Measurements from ENCODE around the gene LRPAP1.

Gene LRPAP1

DNA sequence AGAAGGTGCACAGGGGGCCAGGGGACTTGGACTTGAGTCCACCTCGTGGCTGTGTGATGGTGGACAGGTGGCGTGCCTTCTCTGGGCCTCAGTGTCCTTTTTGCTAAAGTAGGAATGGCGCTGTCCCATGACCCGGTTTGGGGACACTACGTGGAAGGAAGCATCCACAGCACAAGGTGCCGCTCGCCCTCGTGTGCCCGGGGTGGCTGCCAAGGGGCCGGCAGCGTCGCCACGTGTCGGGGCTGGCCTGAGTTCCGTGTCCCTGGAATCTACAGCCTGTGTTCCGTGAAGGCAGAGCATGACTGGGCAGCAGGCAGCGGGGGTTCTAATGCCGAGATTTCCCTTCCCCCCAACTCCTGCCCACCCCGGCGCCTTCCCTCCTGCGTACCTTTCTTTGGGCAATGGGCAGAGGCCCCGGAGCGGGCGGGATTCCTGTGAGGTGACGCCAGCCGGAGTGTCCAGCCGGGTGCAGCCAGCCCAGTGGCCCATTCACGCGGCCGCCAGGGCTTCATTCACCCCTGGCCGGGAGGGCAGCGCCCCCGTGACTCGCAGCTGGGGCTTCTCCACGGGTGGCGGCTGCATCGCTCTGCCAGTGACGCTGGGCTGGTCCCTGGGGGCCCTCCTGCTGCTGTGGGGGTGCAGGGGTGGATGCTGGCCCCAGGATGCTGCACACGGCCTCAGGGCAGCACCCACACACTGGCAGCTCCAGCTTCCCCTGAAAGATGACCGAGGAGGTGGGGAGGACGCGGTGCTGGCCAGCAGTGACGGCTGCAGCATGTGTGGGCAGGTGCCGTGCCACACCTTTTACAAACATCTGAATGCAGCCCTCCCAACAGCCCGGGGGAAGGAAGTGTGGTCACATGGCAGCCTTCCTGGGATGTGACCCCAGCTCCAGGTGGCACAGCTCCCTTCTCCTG lies 47.9 kb downstream of the LRPAP1 start:
- DNase-seq, result no peak

- peak; percentile 43 for DNase-seq
These were observed 48.7 kb downstream of the LRPAP1 start for GRCh38 chr4:3483471-3483921.

- no peak for DNase-seq
These were observed 49.5 kb downstream of the LRPAP1 start for GRCh38 chr4:3482707-3483106.

- DNase-seq, result no peak
These were observed 50.3 kb downstream of the LRPAP1 start for GRCh38 chr4:3481783-3482393.

DNA sequence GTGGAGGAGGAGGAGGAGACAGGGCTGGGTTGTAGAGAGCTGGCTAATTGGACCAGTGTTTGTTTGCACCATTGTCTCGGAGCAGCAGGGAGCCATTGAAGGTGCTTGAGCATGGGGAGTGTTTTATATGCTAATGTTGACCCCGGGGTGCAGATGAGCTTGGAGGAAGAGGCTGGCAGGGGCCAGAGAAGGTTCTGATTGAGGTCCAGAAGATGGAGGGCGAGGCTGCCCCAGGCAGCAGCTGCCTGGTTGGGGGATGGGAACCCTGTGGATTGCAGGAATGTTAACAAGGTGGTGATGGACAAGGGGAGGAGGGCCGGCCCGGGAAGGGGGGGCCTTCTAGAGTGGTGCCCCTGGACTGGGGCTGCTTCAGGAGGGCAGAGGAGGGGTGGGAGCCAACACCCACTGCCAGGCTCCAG lies 51.1 kb downstream of the LRPAP1 start:
- DNase-seq, result no peak

- no peak for DNase-seq
These were observed 51.6 kb downstream of the LRPAP1 start for GRCh38 chr4:3480528-3481112.

- no peak for DNase-seq
These were observed 52.7 kb downstream of the LRPAP1 start for GRCh38 chr4:3479358-3480101.

- no peak for DNase-seq
These were observed 53.5 kb downstream of the LRPAP1 start for GRCh38 chr4:3478446-3479357.

- no peak for DNase-seq
These were observed 54.3 kb downstream of the LRPAP1 start for GRCh38 chr4:3477750-3478430.

- no peak for DNase-seq
These were observed 55.1 kb downstream of the LRPAP1 start for GRCh38 chr4:3476936-3477749.

DNA sequence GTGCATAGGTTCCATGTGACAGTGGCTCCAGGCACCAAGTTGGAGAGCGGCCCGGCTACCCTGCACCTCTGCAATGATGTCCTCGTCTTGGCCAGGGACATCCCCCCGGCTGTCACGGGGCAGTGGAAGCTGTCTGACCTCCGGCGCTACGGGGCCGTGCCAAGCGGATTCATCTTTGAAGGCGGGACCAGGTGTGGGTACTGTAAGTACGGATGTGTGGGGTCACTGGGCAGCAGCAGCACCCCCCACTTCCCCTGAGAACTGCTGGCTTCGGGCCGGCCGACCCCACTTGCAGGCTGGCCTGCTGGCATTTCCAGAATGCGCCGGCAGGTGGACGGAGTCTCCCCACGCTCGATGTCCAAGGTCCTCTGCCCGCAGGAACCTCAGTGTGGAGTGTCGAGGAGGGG lies 55.9 kb downstream of the LRPAP1 start:
- DNase-seq, result no peak

- no peak for DNase-seq
These were observed 56.4 kb downstream of the LRPAP1 start for GRCh38 chr4:3475713-3476260.

- no peak for DNase-seq
These were observed 57.0 kb downstream of the LRPAP1 start for GRCh38 chr4:3475041-3475712.

DNA sequence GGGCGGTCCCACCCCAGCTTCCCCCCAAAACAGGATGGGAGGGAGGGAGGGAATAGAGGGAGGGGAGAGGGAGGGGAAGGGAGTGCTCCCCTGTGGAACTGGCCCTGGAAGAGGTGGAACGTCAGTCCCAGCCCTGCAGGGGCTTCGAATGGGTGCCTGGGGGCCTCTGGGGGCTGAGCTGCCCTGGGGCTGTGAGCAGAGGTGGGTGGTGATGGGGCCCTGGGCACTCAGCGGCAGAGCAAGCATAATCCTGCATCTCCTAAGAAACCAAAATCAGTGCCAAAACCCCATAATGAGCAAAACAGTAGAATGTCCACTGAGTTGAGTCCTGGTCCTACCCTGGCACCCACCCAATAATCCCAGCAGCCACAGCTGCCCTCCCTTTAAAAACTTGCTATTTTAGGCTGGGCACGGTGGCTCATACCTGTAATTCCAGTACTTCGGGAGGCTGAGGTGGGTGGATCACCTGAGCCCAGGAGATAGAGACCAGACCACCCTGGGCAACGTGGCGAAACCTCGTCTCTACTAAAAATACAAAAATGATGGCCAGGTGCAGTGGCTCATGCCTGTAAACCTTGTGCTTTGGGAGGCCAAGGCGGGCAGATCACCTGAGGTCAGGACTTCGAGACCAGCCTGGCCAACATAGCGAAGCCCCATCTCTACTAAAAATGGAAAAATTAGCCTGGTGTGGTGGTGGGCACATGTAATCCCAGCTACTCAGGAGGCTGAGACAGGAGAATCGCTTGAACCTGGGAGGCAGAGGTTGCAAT lies 58.0 kb downstream of the LRPAP1 start:
- no peak for DNase-seq

- no peak for DNase-seq
These were observed 58.9 kb downstream of the LRPAP1 start for GRCh38 chr4:3473181-3473950.

DNA sequence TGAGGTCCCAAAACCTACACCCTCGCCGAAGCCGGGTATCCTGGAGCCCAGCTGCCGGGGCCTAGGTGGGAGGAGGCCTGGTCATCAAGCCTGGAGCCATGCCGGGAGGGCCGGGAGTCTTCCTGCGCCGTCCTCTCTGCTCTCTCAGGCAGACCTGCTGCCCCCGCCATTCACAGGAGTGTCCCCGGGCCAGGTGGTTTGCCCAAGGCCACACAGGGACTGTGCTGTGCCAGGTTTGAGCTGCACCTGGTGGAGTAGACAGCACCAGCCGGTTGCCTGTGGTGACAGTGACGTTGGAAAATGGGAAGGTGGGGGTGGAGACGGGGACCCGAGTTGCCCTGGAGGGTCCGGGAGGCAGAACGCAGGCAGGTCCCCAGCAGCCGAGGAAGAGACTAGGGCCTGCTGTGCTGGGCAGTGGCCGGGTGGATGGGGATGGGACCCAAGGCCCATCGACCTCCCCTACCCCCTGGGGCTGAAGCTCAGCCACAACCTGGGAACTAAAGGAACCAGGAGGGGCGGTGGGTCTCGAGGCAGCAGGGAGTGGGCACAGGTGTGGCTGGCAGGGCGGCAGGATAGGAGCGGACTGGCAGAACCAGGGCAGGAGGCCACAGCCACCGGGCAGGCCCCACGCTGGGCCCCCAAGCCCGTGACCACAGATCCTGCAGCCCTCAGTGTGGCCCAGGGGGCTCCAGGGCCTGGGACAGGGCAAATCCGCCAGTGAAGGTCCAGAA lies 59.6 kb downstream of the LRPAP1 start:
- no peak for DNase-seq

- DNase-seq, result no peak
These were observed 60.3 kb downstream of the LRPAP1 start for GRCh38 chr4:3471886-3472285.

Measured in NCI-H524 treated with DMSO at 0.1 percent for 48 hours (cell line).